ENCODE measurements around the gene CLDN16.

DNA sequence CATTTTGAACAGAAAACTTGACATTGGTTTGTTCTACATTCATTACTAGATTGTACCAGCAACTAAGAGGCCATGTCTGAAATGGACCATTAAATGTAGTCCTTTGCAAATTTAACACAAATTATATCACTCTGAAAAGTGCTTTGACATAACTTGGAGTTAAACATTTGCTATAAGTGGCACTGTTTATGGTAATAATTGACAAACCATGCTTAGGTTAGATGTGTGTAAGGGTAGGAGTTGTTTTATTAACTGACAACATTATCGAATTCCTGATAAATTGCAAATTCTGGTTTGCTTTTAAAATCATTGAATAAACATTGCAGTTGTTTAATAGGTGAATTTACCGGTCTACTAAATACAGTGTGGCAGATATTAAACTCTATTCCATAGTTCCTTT is 67.9 kb downstream of the CLDN16 start:
- TF ChIP-seq, protein P1, sequence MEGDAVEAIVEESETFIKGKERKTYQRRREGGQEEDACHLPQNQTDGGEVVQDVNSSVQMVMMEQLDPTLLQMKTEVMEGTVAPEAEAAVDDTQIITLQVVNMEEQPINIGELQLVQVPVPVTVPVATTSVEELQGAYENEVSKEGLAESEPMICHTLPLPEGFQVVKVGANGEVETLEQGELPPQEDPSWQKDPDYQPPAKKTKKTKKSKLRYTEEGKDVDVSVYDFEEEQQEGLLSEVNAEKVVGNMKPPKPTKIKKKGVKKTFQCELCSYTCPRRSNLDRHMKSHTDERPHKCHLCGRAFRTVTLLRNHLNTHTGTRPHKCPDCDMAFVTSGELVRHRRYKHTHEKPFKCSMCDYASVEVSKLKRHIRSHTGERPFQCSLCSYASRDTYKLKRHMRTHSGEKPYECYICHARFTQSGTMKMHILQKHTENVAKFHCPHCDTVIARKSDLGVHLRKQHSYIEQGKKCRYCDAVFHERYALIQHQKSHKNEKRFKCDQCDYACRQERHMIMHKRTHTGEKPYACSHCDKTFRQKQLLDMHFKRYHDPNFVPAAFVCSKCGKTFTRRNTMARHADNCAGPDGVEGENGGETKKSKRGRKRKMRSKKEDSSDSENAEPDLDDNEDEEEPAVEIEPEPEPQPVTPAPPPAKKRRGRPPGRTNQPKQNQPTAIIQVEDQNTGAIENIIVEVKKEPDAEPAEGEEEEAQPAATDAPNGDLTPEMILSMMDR (IDR thresholded peaks at IDR 0.05), result no peak
- TF ChIP-seq POLR2A (IDR thresholded peaks at IDR 0.05), result no peak

Data from testis (tissue), 2 donors.